ENCODE measurements around the gene COX6B1. TPM values are rescaled to one million over a fixed set of nuclear protein-coding genes. Genes with fewer than 3 reads are reported as not detected.

The COX6B1 gene
- total RNA-seq, 2 donors from 2014 or later: 401 to 445 TPM

GRCh38 chr19:35623327-35624010 is 24.7 kb upstream of the COX6B1 start:
- Mint-ChIP-seq H3K27ac (no peak overlapping the region), H3K27me3 (ENCODE audit: insufficient read depth) (no peaks in the 10 kb centered on the region), H3K4me3 (no peak overlapping the region), H3K4me1 (peaks cover 4% of the 10 kb centered on the region), H3K9me3 (no peaks in the 10 kb centered on the region), H3K36me3 (ENCODE audit: low read depth) (peaks cover 20% of the 10 kb centered on the region)
- Histone ChIP-seq H3K36me3 (ENCODE audit: control insufficient read depth, insufficient read depth, low read length) (peaks cover 7% of the 10 kb centered on the region), H3K4me3 (ENCODE audit: low read length) (no peak overlapping the region), H3K9me3 (ENCODE audit: control insufficient read depth, low read length) (no peaks in the 10 kb centered on the region), H3K27ac (ENCODE audit: low read depth, low read length) (no peak overlapping the region), H3K9ac (ENCODE audit: extremely low read depth, low read length, poor library complexity, severe bottlenecking) (no peak overlapping the region), H3K4me1 (ENCODE audit: control insufficient read depth, insufficient read depth, low read length) (no peaks in the 10 kb centered on the region), H3K27me3 (ENCODE audit: control insufficient read depth, insufficient read depth, low read length, poor library complexity, severe bottlenecking) (no peaks in the 10 kb centered on the region)
- TF ChIP-seq CTCF (conservative IDR thresholded peaks at IDR 0.05): no peak
- DNase-seq: no peak
- 87 to 91% methylated on average over 5 to 6 of the region's 6 CpGs for WGBS, 2 experiments (ENCODE audit: insufficient coverage in 1 of 2, insufficient read length in 1 of 2)

GRCh38 chr19:35628264-35628564 is 19.9 kb upstream of the COX6B1 start:
- peaks cover 7% of the 10 kb centered on the region for H3K4me1 Mint-ChIP-seq
- no peak for DNase-seq
- Histone ChIP-seq H3K9ac (ENCODE audit: extremely low read depth, low read length, poor library complexity, severe bottlenecking) (peak overlapping the region; percentile 92), H3K4me3 (ENCODE audit: low read length) (peak overlapping the region; percentile 91), H3K9me3 (ENCODE audit: control insufficient read depth, low read length) (no peaks in the 10 kb centered on the region), H3K27me3 (ENCODE audit: control insufficient read depth, insufficient read depth, low read length, poor library complexity, severe bottlenecking) (no peaks in the 10 kb centered on the region), H3K36me3 (ENCODE audit: control insufficient read depth, insufficient read depth, low read length) (peaks cover 22% of the 10 kb centered on the region), H3K4me1 (ENCODE audit: control insufficient read depth, insufficient read depth, low read length) (no peaks in the 10 kb centered on the region), H3K27ac (ENCODE audit: low read depth, low read length) (peak overlapping the region; percentile 40)
- peaks cover 29% of the 10 kb centered on the region for H3K36me3 Mint-ChIP-seq (ENCODE audit: low read depth)
- no peaks in the 10 kb centered on the region for H3K9me3 Mint-ChIP-seq
- H3K27ac Mint-ChIP-seq: peak overlapping the region; percentile 98
- WGBS, 2 experiments (ENCODE audit: insufficient coverage in 1 of 2, insufficient read length in 1 of 2): 32 to 40% methylated on average over 7 to 9 of the region's 9 CpGs
- H3K4me3 Mint-ChIP-seq: peak overlapping the region; percentile 91
- TF ChIP-seq CTCF (conservative IDR thresholded peaks at IDR 0.05): no peak
- no peaks in the 10 kb centered on the region for H3K27me3 Mint-ChIP-seq (ENCODE audit: insufficient read depth)

GRCh38 chr19:35628565-35629331 is 19.4 kb upstream of the COX6B1 start, which contains the start of gene RBM42:
Gene RBM42 (plus strand): TSS chr19:35629036. CDS start chr19:35629154, 118 bp downstream.
- Mint-ChIP-seq H3K27me3 (ENCODE audit: insufficient read depth) (no peaks in the 10 kb centered on the region), H3K4me3 (peak within 1 kb of the TSS; percentile 91), H3K36me3 (ENCODE audit: low read depth) (peaks cover 32% of the 10 kb centered on the region), H3K4me1 (peaks cover 7% of the 10 kb centered on the region), H3K27ac (peak within 1 kb of the TSS; percentile 98), H3K9me3 (no peaks in the 10 kb centered on the region)
- WGBS, 2 experiments (ENCODE audit: insufficient coverage in 1 of 2, insufficient read length in 1 of 2): 0 to 1% methylated on average over 32 to 56 of the region's 56 CpGs
- H3K9ac ChIP-seq (ENCODE audit: extremely low read depth, low read length, poor library complexity, severe bottlenecking): peak within 1 kb of the TSS; percentile 92
- DNase-seq: peak; percentile 99
- peak within 1 kb of the TSS; percentile 91 for H3K4me3 ChIP-seq (ENCODE audit: low read length)
- H3K36me3 ChIP-seq (ENCODE audit: control insufficient read depth, insufficient read depth, low read length): peaks cover 25% of the 10 kb centered on the region
- H3K27me3 ChIP-seq (ENCODE audit: control insufficient read depth, insufficient read depth, low read length, poor library complexity, severe bottlenecking): no peaks in the 10 kb centered on the region
- H3K27ac ChIP-seq (ENCODE audit: low read depth, low read length): peak within 1 kb of the TSS; percentile 40
- TF ChIP-seq CTCF (conservative IDR thresholded peaks at IDR 0.05): no peak
- no peaks in the 10 kb centered on the region for H3K4me1 ChIP-seq (ENCODE audit: control insufficient read depth, insufficient read depth, low read length)
- no peaks in the 10 kb centered on the region for H3K9me3 ChIP-seq (ENCODE audit: control insufficient read depth, low read length)

Data from endodermal cell (in vitro differentiated cells).